DND-41 (cell line): ENCODE measurements around the gene GABRA1.

ENCODE experiments used
- CTCF ChIP-seq: IDR thresholded peaks from 2 replicates; pipeline ENCODE4 v1.5.1; 2012; ENCODE audit warnings: borderline replicate concordance, low read length, moderate library complexity, mild to moderate bottlenecking; ENCODE audit not compliant: poor library complexity, severe bottlenecking; ENCODE audit errors: extremely low read depth
- EZH2 ChIP-seq: IDR thresholded peaks from 3 replicates; pipeline ENCODE4 v1.6.1; 2012; ENCODE audit warnings: borderline replicate concordance, low read depth, mild to moderate bottlenecking, moderate library complexity, low read length, inconsistent platforms; ENCODE audit not compliant: severe bottlenecking

- no peak for TF ChIP-seq EZH2
- no peak for TF ChIP-seq CTCF
Measured at GRCh38 chr5:161934486-161934885, 86.6 kb downstream of the GABRA1 start.
